Omental fat pad (tissue), 4 donors: Measurements from ENCODE around the gene CD19. TPM values are rescaled to one million over a fixed set of nuclear protein-coding genes. Genes with fewer than 3 reads are reported as not detected.

Source experiments
- ATAC-seq: fragments of 150-250 bp; one replicate; pipeline ENCODE4 v1.9.1; 2016; ENCODE audit warnings: mild to moderate bottlenecking, moderate library complexity; ENCODE audit not compliant: low FRiP score
- DNase-seq: peaks from one replicate; pipeline ENCODE4 v3.0.0-alpha.2; 2019; ENCODE audit warnings: low spot score
- CTCF ChIP-seq, 3 donors: fragments of 450-650 bp; IDR thresholded peaks; one replicate each; pipeline ENCODE4 v1.5.1; 2016 to 2017; ENCODE audit warnings: antibody characterized with exemption in 3 of 3, mild to moderate bottlenecking in 3 of 3, moderate library complexity in 2 of 3
- total RNA-seq, 4 donors: library from RNA; depleted of rRNA; stranded (reverse); fragments of >200 nt; gene quantifications; one replicate each; pipeline ENCODE4 v1.1.0, GENCODE V29; 2016

The CD19 gene
- total RNA-seq, 4 donors from 2014 or later = 0.46 TPM; not detected in 3

- ATAC-seq (no peak), DNase-seq (no peak)
- no peak for TF ChIP-seq CTCF (IDR thresholded peaks at IDR 0.05)
Measured at GRCh38 chr16:28901862-28902261, 29.9 kb upstream of the CD19 start.

DNA sequence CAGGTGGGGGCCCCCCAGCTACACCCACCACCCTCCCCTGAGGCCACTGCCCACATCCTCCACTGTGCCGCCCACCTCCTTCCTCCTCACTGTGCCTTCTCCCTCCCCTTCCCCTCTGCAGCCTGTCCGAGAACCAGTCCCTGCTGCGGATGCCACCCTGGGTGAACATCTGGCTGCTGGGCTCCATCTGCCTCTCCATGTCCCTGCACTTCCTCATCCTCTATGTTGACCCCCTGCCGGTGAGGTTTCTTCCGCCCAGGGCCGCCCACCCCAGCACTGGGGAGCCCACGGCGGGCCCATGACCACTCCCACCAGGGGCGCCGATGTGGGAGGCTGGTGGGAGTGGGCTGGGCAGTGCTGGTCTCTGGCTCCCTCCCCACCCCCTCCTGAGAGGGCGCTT lies 28.9 kb upstream of the CD19 start:
- DNase-seq (no peak), ATAC-seq (no peak)
- no peak for TF ChIP-seq CTCF (IDR thresholded peaks at IDR 0.05)

- TF ChIP-seq CTCF (IDR thresholded peaks at IDR 0.05) = no peak
- no peak for DNase-seq
- no peak for ATAC-seq
Measured at GRCh38 chr16:28903344-28904042, 28.3 kb upstream of the CD19 start.

DNA sequence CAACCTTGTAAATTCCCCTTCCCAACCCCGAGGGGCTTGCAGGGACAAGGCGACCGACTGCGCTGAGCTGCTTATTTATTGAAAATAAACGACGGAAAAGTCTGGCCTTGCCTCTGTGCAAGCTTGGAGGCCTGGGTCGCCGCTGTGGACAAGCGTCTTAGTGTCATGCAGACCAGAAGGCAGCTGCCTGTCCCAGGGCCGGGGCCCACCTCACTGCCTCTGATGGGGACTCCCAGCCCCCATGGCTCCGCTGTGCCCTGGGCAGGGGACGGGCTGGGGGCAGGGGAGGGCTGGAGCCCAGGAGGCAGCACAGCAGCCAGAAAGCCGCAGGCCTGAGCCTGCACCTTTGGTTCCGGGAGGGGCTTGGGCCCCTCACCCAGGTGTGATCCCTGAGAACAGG lies 27.4 kb upstream of the CD19 start:
- DNase-seq = no peak
- TF ChIP-seq CTCF (IDR thresholded peaks at IDR 0.05) = no peak
- no peak for ATAC-seq

DNA sequence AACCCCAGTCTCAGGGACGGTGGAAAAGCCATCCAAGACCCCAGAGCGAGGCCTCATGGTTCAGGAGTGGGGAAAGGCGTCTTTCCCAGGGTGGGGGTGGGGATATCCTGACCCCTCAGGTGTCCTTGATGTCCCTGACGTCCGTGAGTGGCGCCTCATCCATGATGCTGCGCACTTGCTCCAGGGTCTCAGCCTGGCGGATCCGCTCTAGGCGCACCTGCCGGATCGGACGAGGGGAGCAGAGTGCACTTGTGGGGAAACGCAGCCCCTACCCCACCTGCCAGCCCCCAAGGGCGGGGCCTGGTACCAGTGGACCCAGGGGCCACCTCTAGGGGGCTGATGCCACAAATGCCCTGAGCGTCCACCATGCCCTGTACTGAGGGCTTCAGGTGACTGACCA lies 26.9 kb upstream of the CD19 start:
- ATAC-seq = no peak
- TF ChIP-seq CTCF (IDR thresholded peaks at IDR 0.05) = no peak
- DNase-seq = no peak

GRCh38 chr16:28905229-28905754 lies 26.5 kb upstream of the CD19 start:
- no peak for ATAC-seq
- no peak for TF ChIP-seq CTCF (IDR thresholded peaks at IDR 0.05)
- DNase-seq = no peak

GRCh38 chr16:28905800-28906372 lies 25.9 kb upstream of the CD19 start:
- DNase-seq (no peak), ATAC-seq (no peak)
- TF ChIP-seq CTCF (IDR thresholded peaks at IDR 0.05) = no peak
